Measurements from ENCODE around the gene ADGRV1. TPM values are rescaled to one million over a fixed set of nuclear protein-coding genes. Genes with fewer than 3 reads are reported as not detected.

Gene ADGRV1
- polyA plus RNA-seq, 1 donor = 1.1 TPM

DNA sequence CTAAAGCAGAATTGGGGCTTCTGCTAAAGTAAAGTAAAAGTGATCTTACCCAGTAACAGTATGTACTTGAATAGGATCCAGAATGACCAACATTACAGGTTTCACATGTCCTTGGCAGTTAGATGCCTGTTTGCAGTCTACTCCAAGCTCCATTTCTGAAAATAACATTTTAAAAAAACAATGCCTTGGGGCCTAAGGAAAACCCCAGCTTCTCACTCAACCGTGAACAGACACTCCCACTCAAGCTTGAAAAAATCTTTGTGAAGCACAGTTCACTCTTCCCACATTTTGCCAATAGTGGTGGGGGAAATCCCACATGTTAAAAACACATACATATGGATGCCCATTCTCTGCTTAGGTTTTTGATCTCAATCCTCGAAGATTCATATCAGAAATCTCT lies 520.4 kb downstream of the ADGRV1 start:
- peak; percentile 38 for DNase-seq

DNA sequence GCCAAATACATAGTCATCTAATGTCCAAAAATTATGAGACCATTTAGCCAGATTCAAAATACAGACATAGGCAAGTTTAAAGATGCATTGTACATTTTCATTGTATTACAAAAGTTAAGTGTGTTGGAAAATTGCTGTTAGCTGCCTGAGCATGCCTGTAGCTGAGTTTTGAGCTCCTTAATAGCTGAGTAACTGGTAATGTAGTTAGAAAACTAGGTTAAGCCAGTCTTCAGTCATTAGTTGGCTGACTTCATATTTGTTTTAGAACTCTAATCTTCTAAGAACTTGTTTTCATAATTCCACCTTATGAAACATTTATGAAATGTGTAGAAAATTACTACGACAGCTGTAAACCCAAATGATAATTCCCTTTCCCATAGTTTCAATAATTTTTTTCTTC lies 531.2 kb downstream of the ADGRV1 start:
- DNase-seq = no peak

DNA sequence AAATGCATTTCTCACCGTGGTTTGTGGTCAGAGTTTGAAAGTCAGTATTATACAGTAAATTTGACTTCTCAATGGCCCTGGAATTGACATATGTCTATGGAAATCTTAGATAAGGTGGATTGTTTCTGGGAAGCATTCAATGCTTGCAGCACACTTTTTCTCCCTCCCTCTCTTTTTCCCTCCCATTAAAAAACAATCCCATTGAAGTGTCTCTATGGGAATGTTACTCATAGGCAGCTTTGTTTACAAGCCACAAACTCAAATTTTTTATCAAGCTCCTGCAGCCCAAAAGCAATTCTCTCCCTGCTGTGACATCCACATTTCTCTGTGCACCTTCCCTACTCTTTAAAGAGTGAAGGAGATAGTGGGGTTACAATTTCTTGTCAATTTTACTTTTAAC lies 532.4 kb downstream of the ADGRV1 start:
- no peak for DNase-seq

- DNase-seq = no peak
Observed at GRCh38 chr5:91091471-91092234, 533.1 kb downstream of the ADGRV1 start.

GRCh38 chr5:91092859-91093783 lies 534.5 kb downstream of the ADGRV1 start:
- no peak for DNase-seq

DNA sequence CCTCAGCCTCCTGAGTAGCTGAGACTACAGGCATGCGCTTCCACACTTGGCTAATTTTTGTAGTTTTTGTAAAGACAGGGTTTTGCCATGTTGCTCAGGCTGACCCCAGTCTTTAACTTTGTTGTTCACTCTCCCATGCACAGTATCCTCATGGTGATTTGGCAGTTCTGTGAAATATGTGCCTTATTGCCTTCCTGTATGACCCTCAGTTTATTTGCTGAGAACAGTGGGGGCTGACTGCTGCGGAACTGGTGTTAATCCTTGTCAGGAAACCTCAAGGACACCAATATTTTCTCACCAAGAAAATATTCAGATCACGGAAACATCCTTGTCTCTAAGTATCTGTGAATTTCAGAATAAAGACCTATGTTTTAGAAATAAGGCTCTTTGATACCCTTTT lies 536.7 kb downstream of the ADGRV1 start:
- DNase-seq = no peak

DNA sequence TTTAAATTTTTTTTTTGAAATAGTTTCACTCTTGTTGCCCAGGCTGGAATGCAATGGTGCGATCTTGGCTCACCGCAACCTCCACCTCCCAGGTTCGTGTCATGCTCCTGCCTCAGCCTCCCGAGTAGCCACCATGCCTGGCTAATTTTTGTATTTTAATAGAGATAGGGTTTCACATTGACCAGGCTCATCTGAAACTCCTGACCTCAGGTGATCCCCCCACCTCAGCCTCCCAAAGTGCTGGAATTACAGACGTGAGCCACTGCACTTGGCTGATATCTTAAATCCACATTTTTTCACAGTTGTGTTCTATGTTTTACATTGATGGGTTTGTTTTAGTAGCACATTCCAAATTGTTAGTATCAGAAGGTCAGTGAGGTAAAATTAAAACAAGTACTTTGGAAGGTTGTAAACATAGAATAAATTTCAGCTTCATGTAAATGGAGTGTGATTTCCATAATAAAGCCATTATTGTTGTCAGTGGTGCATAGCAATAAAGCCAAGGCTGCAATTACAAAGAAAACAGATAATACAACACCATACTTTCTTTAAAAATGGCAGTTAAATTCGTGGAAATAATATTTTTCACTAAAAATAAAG lies 537.3 kb downstream of the ADGRV1 start:
- no peak for DNase-seq

DNA sequence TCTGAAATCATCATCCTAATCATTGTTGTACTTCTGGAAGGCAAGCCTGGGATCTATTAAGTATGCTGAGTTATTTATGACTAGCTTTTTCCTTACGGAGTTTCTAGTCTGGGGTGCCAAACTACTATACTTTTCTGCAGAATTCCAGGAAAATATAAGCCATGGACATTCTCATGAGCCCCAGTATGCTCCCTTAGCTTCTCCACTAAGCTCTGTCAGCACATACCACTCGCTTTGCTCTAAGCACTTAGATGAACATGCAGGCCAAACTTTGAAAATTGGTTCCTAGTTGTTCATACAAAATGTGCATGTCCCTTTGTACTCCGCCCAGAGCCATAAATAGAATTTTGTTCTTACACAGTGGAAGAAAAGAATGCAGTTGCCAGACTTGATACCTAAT lies 539.9 kb downstream of the ADGRV1 start:
- peak; percentile 75 for DNase-seq

DNA sequence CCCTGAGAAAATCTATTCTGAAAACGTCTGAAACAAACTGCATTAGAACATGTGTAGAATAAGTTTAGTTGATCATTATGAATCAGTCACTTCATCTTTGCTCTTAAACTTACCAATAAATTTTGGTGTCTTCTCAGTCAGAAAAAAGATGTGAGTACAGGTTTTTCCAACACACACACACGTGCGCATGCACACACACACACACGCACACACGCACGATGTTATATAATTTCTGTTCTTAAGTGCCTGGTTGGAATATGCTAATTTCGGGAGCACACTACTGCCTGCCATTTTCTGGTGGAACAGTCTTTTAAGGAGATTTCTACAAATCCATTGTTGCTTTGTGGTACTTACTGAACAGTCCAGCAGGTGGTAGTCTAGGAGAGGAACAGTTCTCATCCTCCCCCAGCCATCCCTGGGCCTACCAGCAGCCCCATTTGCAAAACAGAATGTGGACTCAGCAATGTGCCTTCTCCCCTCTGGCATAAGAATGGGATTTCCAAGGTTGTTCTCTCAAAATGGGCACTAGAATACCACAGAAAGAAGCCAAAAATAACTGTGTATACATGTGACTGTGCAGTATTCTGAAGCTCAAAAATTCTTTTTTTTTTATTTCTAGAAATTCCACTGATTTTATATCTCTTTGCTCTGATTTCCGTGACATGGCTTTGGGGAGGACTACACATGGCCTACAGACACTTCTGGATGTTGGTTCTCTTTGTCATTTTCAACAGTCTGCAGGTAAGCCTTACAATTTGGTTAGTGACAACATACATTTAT lies 543.2 kb downstream of the ADGRV1 start:
- peak; percentile 81 for DNase-seq

GRCh38 chr5:91103353-91104061 lies 544.9 kb downstream of the ADGRV1 start:
- no peak for DNase-seq

GRCh38 chr5:91104062-91104448 lies 545.5 kb downstream of the ADGRV1 start:
- DNase-seq = no peak

DNA sequence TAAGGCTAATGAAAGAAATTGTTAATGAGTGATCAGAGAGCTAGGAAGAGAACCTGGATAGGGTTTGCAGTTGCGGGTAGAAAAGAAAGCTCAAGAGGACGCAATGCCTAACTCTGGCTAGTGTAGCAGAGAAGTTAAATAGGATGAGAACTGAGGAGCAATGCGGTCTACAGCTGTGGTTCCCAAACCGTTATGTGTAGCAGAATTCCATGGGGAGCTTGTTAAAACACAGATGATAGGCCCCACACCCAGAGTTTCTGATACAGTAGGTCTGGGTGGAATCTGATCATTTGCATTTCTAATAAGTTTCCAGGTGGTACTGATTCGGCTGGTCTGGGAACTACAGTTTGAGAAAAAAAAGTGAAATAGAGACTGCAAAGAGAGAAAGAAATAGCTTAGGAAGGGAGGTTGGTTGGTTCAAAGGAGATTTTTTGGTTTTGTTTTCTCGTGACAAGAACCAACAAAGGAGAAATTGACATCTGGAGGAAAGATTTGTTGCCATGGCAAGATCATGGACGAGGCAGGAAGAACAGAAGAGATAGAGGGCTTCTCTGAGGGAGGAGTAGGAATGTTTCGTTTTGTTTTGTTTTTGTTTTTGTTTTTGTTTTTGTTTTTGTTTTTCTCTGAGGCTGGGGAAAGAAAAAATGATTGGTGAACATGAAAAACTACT lies 548.4 kb downstream of the ADGRV1 start:
- DNase-seq = peak; percentile 46

DNA sequence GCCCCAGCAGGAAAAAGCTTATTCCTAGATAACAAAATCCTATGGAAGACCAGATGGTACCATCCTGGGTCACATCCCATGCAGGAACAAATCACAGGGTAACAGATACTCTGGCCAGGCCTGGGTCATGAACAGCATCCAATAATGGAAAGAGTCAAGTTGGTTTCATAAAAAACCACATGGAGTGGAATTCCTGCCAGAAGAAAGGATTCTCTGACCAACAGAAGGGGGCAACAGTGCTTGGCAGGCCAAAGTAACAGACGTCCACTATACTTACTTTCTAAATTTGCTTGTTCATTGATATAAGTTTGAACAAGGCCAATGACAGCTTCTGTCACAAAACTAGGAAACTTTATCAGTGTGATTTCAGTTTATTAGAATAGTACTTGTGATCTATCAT lies 551.0 kb downstream of the ADGRV1 start:
- no peak for DNase-seq

DNA sequence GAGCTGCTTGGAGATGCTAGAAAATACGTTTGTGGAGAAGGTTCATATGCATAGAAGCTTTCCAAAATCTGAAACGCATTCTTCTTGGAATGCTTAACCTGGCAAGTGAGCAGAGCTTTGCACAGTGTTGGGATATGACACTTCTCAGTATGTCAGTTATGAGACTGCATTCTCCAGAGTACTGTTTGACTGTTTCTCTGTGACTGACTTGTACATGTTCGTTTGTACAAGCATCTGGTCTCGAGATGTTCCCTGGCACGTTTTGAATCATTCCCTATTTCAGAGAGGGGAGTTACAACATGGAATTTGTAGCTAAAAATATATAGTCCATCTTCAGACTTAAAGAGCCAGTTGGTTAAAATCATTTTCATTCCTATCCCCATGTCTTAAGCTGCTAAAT lies 552.1 kb downstream of the ADGRV1 start:
- peak; percentile 82 for DNase-seq

DNA sequence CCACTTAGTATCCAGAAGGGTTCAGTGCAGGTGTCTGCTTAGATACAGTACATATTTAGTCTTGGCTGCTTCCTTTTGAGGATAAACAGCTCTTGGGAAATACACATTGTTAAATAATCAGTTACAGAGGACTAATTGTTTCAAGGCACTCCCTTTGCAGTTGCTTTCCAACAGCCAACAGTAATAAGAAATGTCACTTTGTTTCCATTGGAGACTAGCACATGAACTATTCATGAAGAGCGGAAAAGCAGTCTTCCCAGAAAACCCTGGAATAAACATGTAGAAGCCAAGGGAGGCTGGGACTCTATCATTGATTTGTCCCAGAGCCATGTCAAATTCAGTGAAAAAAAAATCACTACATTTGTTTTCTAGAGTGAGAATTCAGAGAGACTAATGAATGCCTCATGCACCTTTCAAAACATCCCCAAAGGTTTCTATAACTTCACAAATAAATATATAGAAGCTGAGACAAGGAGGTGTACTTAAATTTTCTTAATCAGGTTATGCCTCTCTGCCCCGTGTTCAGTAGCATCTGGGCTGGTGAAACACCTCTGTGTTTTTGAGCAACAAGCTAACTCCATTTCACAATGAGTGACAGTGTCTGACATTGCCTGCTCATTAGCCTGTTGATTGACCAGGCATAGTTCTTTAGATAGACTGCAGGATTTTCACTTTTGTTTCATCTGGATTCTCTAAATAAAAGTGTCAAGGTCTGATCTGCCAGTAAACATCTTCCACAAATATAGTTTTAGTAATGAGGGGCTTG lies 553.1 kb downstream of the ADGRV1 start:
- peak; percentile 63 for DNase-seq

DNA sequence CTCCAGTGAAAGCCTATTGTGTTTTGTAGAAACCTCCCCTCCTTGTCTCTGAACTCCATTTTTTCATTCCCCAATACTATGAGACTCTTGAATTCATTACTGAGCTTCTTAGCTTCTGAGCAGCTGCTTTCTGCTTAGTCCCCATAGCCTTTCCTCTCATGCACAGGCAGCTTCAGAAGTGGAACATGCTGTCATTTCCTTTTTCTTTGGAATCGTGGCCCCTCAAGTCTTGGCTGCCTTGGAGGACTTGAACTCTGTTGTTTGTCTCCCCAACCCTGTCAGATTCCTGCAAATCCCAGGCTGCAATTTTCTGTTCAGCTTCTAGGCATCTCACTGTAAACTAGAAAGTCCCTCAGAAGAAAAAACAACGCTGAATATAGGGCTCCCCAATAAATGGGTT lies 556.1 kb downstream of the ADGRV1 start:
- peak; percentile 75 for DNase-seq

DNA sequence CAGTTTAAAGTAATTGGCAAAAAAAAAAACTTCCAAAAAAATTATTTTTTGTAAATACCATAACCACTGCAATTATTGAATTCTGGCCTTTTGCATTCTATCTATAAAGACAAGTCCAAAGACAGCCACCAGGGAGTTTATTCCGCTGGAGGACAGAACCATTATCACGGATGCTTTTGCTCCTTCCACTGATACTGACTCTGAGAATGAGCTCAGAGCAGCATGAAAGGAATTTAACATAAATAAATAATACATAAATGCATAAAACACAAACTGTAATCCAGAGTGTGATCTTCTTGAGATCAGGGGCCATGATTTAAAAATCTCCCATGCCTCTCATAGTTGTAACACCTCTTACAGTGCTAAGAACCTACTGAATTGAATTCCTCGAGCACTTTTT lies 559.8 kb downstream of the ADGRV1 start:
- DNase-seq = no peak

GRCh38 chr5:91118796-91119195 lies 560.2 kb downstream of the ADGRV1 start:
- no peak for DNase-seq

DNA sequence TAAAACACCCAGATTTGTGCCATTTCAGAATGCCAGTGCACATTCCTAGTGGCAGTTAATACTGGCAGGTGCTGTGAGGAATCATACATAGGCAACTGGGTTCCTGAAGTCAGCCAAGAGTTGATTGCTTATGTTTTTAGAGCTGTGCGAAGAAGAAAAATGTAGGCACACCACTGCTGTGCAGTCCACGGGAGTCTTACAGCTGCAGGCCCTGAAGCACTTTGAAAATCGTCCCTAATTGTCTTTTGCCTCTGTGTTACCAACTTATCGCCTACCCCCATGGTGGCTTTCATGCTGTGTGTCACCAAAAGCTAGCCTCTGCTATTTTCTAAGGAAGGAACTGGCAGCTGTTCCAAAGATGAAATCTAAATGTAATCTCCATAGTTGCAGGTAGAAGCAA lies 560.6 kb downstream of the ADGRV1 start:
- no peak for DNase-seq
